MCF 10A (cell line): ENCODE results near the gene TSTD1. TPM values are rescaled to one million over a fixed set of nuclear protein-coding genes. Genes with fewer than 3 reads are reported as not detected.

Experiments
- BruUV-seq: library from RNA; stranded (reverse); fragments of 400-500 nt; replicated peaks from 2 replicates; lab custom pipeline; 2021; lab: Mats Ljungman, UMichigan
- CTCF ChIA-PET: fragments of 300-600 bp; sonication (Branson Sonifier 250); formaldehyde crosslinking; extraction: SDS; loops from one replicate; lab custom pipeline; 2021; ENCODE audit warnings: antibody characterized with exemption, inconsistent platforms; lab: Yijun Ruan, JAX
- POLR2A ChIA-PET: fragments of 300-600, 350-650 bp; sonication (Branson Sonifier 250); formaldehyde crosslinking; extraction: SDS; loops from one replicate; lab custom pipeline; 2020; ENCODE audit warnings: antibody characterized with exemption, inconsistent platforms; lab: Yijun Ruan, JAX
- DNase-seq: peaks from one replicate; pipeline ENCODE4 v3.0.0-alpha.2; 2018; ENCODE audit not compliant: unreplicated experiment
- H3K27ac Mint-ChIP-seq: one replicate; pipeline ENCODE4 v1.8.0; 2022; ENCODE audit warnings: mild to moderate bottlenecking, low read depth, mixed read lengths; ENCODE audit not compliant: unreplicated experiment
- H3K27me3 Mint-ChIP-seq: one replicate; pipeline ENCODE4 v1.8.0; 2022; ENCODE audit warnings: mixed read lengths; ENCODE audit not compliant: insufficient read depth, unreplicated experiment
- H3K36me3 Mint-ChIP-seq: one replicate; pipeline ENCODE4 v1.8.0; 2022; ENCODE audit warnings: mild to moderate bottlenecking, moderate library complexity, mixed read lengths; ENCODE audit not compliant: insufficient read depth, unreplicated experiment
- H3K4me1 Mint-ChIP-seq: one replicate; pipeline ENCODE4 v1.8.0; 2022; ENCODE audit warnings: mixed read lengths; ENCODE audit not compliant: insufficient read depth, unreplicated experiment
- H3K4me3 Mint-ChIP-seq: one replicate; pipeline ENCODE4 v1.8.0; 2022; ENCODE audit warnings: mild to moderate bottlenecking, moderate library complexity, mixed read lengths; ENCODE audit not compliant: unreplicated experiment
- H3K9me3 Mint-ChIP-seq: one replicate; pipeline ENCODE4 v1.8.0; 2022; ENCODE audit warnings: mixed read lengths; ENCODE audit not compliant: unreplicated experiment
- CTCF ChIP-seq: fragments of 200-600 bp; IDR thresholded peaks from one replicate; pipeline ENCODE4 v1.8.0; 2022; ENCODE audit warnings: antibody characterized with exemption, mild to moderate bottlenecking; ENCODE audit not compliant: unreplicated experiment
- intact Hi-C: fragments of 100-400 bp; cut with micrococcal nuclease; formaldehyde crosslinking; loops from 2 replicates; pipeline ENCODE4 v1.14.1; 2022
- total RNA-seq: library from RNA; stranded (reverse); gene quantifications from 2 replicates; pipeline ENCODE4 v1.2.3, GENCODE V29; 2022

TSTD1 gene
- total RNA-seq, 1 experiment from 2014 or later, result 35.2 TPM

- DNase-seq, result no peak
- peak overlapping the region; percentile 17 for H3K27ac Mint-ChIP-seq
- no peaks in the 10 kb centered on the region for H3K27me3 Mint-ChIP-seq
- intact Hi-C loops, result loop anchor here (10.0 kb wide), 1 partner anchor 740 kb away; the partner anchor contains the start of genes COPA and NCSTN
- H3K9me3 Mint-ChIP-seq, result no peaks in the 10 kb centered on the region
- ChIA-PET POLR2A (interaction anchor here (0.7 to 3.4 kb wide), 5 partner anchors 9 to 234 kb away, joined by 3 to 29 read pairs (median 14); partner anchors contain the start of genes F11R and USF1), CTCF (interaction anchor here (0.5 to 7.0 kb wide), 8 partner anchors 11 to 133 kb away, joined by 3 to 80 read pairs (median 6); partner anchors contain the start of gene KLHDC9)
- no peak for TF ChIP-seq CTCF
- peaks cover 76% of the 10 kb centered on the region for H3K4me1 Mint-ChIP-seq
- peaks cover 6% of the 10 kb centered on the region for H3K36me3 Mint-ChIP-seq
- H3K4me3 Mint-ChIP-seq, result no peak overlapping the region
- BruUV-seq, result no TSS peak
Observed at GRCh38 chr1:161084597-161084988, 45.8 kb upstream of the TSTD1 start.

- no peak for TF ChIP-seq CTCF
- DNase-seq, result no peak
- Mint-ChIP-seq H3K9me3 (no peaks in the 10 kb centered on the region), H3K36me3 (peaks cover 6% of the 10 kb centered on the region), H3K4me1 (peaks cover 79% of the 10 kb centered on the region), H3K27me3 (no peaks in the 10 kb centered on the region), H3K27ac (peak overlapping the region; percentile 90), H3K4me3 (no peak overlapping the region)
- intact Hi-C loops, result loop anchor here (1.0 to 10.0 kb wide), 2 partner anchors 11 to 739 kb away; partner anchors contain the start of genes COPA and NCSTN
- BruUV-seq, result no TSS peak
- CTCF ChIA-PET, result interaction anchor here (0.5 to 7.0 kb wide), 7 partner anchors 11 to 254 kb away, joined by 3 to 80 read pairs (median 8); partner anchors contain the start of gene KLHDC9
- POLR2A ChIA-PET, result interaction anchor here (0.6 to 3.4 kb wide), 9 partner anchors 9 to 1464 kb away, joined by 3 to 29 read pairs (median 6); partner anchors contain the start of genes F11R, NIT1, PFDN2 and USF1
Observed at GRCh38 chr1:161083748-161084596, 45.2 kb upstream of the TSTD1 start.

GRCh38 chr1:161082996-161083747 is 44.4 kb upstream of the TSTD1 start:
- peak overlapping the region; percentile 90 for H3K27ac Mint-ChIP-seq
- BruUV-seq, result TSS peak; percentile 53
- CTCF ChIA-PET, result interaction anchor here (0.6 to 7.0 kb wide), 7 partner anchors 10 to 292 kb away, joined by 3 to 47 read pairs (median 8); partner anchors contain the start of gene KLHDC9
- H3K4me3 Mint-ChIP-seq, result peak overlapping the region; percentile 4
- peak; percentile 98 for DNase-seq
- no peaks in the 10 kb centered on the region for H3K9me3 Mint-ChIP-seq
- H3K4me1 Mint-ChIP-seq, result peaks cover 73% of the 10 kb centered on the region
- peaks cover 6% of the 10 kb centered on the region for H3K36me3 Mint-ChIP-seq
- no peaks in the 10 kb centered on the region for H3K27me3 Mint-ChIP-seq
- no peak for TF ChIP-seq CTCF
- intact Hi-C loops, result loop anchor here (1.0 to 10.0 kb wide), 2 partner anchors 10 to 738 kb away; partner anchors contain the start of genes COPA and NCSTN
- POLR2A ChIA-PET, result interaction anchor here (0.6 to 3.4 kb wide), 10 partner anchors 8 to 1465 kb away, joined by 3 to 29 read pairs (median 4); partner anchors contain the start of genes F11R, NIT1, PFDN2 and USF1
